ENCODE results near the gene KSR1. TPM values are rescaled to one million over a fixed set of nuclear protein-coding genes. Genes with fewer than 3 reads are reported as not detected.
A peak's percentile ranks its signal among the peaks of the same experiment; 100 is the strongest.

KSR1 gene
- total and polyA plus RNA-seq, 2 experiments from 2014 or later, result 0.98 to 2.5 TPM

- no peak for TF ChIP-seq EZH2phosphoT487 (IDR thresholded peaks at IDR 0.05; ENCODE audit: insufficient read depth, low read depth)
- in situ Hi-C loops (cut with MboI), result no loop called here
- Histone ChIP-seq H3K9me3 (ENCODE audit: low read depth) (no peaks in the 10 kb centered on the region), H3K4me2 (ENCODE audit: unreplicated experiment) (peak overlapping the region; percentile 38), H3K36me3 (ENCODE audit: low read depth) (no peaks in the 10 kb centered on the region), H3K9ac (peak overlapping the region; percentile 48), H3K79me2 (ENCODE audit: insufficient read depth) (no peaks in the 10 kb centered on the region), H4K20me1 (ENCODE audit: insufficient read depth) (no peaks in the 10 kb centered on the region), H3K4me1 (ENCODE audit: insufficient read depth) (peaks cover 42% of the 10 kb centered on the region), H3K27ac (peak overlapping the region; percentile 47), H2AFZ (peak overlapping the region; percentile 46; the same call in 1 of the 2 replicates), H3K9me2 (ENCODE audit: insufficient read depth) (no peaks in the 10 kb centered on the region), H3F3A (ENCODE audit: insufficient read depth) (peaks cover 32% of the 10 kb centered on the region), H3K4me3 (no peak overlapping the region), H3K27me3 (replicated peaks; ENCODE audit: insufficient read depth) (no peaks in the 10 kb centered on the region)
- 63 to 64% methylated on average over 19 to 20 of the region's 20 CpGs for WGBS, 2 experiments (ENCODE audit: low coverage in 1 of 2, low lambda C conversion rate in 2 of 2, missing lambda C conversion rate in 2 of 2)
- peak; percentile 82 for DNase-seq
These were observed 121.0 kb downstream of the KSR1 start for GRCh38 chr17:27577121-27577761.

- no peaks in the 10 kb centered on the region for H3K36me3 ChIP-seq (ENCODE audit: low read depth)
- TF ChIP-seq EZH2 (IDR thresholded peaks at IDR 0.05; ENCODE audit: insufficient read depth, poor library complexity, severe bottlenecking) (no peak), EZH2phosphoT487 (IDR thresholded peaks at IDR 0.05; ENCODE audit: insufficient read depth, low read depth) (no peak)
- H3K4me2 ChIP-seq (ENCODE audit: unreplicated experiment), result no peak overlapping the region
- H3K27ac ChIP-seq, result peak overlapping the region; percentile 47
- no peak overlapping the region for H3K4me3 ChIP-seq
- no peaks in the 10 kb centered on the region for H3K9me2 ChIP-seq (ENCODE audit: insufficient read depth)
- no peaks in the 10 kb centered on the region for H3K79me2 ChIP-seq (ENCODE audit: insufficient read depth)
- H3K27me3 ChIP-seq (replicated peaks; ENCODE audit: insufficient read depth), result no peaks in the 10 kb centered on the region
- H3K4me1 ChIP-seq (ENCODE audit: insufficient read depth), result peaks cover 33% of the 10 kb centered on the region
- 66 to 68% methylated on average over 9 to 10 of the region's 10 CpGs for WGBS, 2 experiments (ENCODE audit: low coverage in 1 of 2, low lambda C conversion rate in 2 of 2, missing lambda C conversion rate in 2 of 2)
- peak overlapping the region; percentile 46 for H2AFZ ChIP-seq
- peaks cover 29% of the 10 kb centered on the region for H3F3A ChIP-seq (ENCODE audit: insufficient read depth)
- no peaks in the 10 kb centered on the region for H4K20me1 ChIP-seq (ENCODE audit: insufficient read depth)
- H3K9me3 ChIP-seq (ENCODE audit: low read depth), result no peaks in the 10 kb centered on the region
- H3K9ac ChIP-seq, result peak overlapping the region; percentile 48
- peak; percentile 55 for DNase-seq
- in situ Hi-C loops (cut with MboI), result no loop called here
These were observed 121.9 kb downstream of the KSR1 start for GRCh38 chr17:27577884-27578717.

GRCh38 chr17:27578718-27579085 is 122.5 kb downstream of the KSR1 start:
- Histone ChIP-seq H3K79me2 (ENCODE audit: insufficient read depth) (no peaks in the 10 kb centered on the region), H3K4me1 (ENCODE audit: insufficient read depth) (peaks cover 27% of the 10 kb centered on the region), H3K4me3 (no peak overlapping the region), H3K4me2 (ENCODE audit: unreplicated experiment) (no peak overlapping the region), H3K9me2 (ENCODE audit: insufficient read depth) (no peaks in the 10 kb centered on the region), H3K27me3 (replicated peaks; ENCODE audit: insufficient read depth) (no peaks in the 10 kb centered on the region), H3K36me3 (ENCODE audit: low read depth) (no peaks in the 10 kb centered on the region), H4K20me1 (ENCODE audit: insufficient read depth) (no peaks in the 10 kb centered on the region), H2AFZ (no peak overlapping the region), H3K9ac (no peak overlapping the region), H3K9me3 (ENCODE audit: low read depth) (no peaks in the 10 kb centered on the region), H3F3A (ENCODE audit: insufficient read depth) (peaks cover 23% of the 10 kb centered on the region), H3K27ac (no peak overlapping the region)
- WGBS, 2 experiments (ENCODE audit: low coverage in 1 of 2, low lambda C conversion rate in 2 of 2, missing lambda C conversion rate in 2 of 2), result 74 to 77% methylated on average over 4 of the region's 4 CpGs
- peak; percentile 48 for DNase-seq
- in situ Hi-C loops (cut with MboI), result no loop called here
- TF ChIP-seq EZH2phosphoT487 (IDR thresholded peaks at IDR 0.05; ENCODE audit: insufficient read depth, low read depth) (no peak), EZH2 (IDR thresholded peaks at IDR 0.05; ENCODE audit: insufficient read depth, poor library complexity, severe bottlenecking) (no peak)

GRCh38 chr17:27579304-27579703 is 123.1 kb downstream of the KSR1 start:
- no peak overlapping the region for H3K9ac ChIP-seq
- in situ Hi-C loops (cut with MboI), result no loop called here
- no peak for DNase-seq
- TF ChIP-seq EZH2phosphoT487 (IDR thresholded peaks at IDR 0.05; ENCODE audit: insufficient read depth, low read depth), result no peak
- no peak for TF ChIP-seq EZH2 (IDR thresholded peaks at IDR 0.05; ENCODE audit: insufficient read depth, poor library complexity, severe bottlenecking)
- H3F3A ChIP-seq (ENCODE audit: insufficient read depth), result peaks cover 21% of the 10 kb centered on the region
- H3K9me2 ChIP-seq (ENCODE audit: insufficient read depth), result no peaks in the 10 kb centered on the region
- no peaks in the 10 kb centered on the region for H3K27me3 ChIP-seq (replicated peaks; ENCODE audit: insufficient read depth)
- H2AFZ ChIP-seq, result no peak overlapping the region
- H3K36me3 ChIP-seq (ENCODE audit: low read depth), result no peaks in the 10 kb centered on the region
- no peak overlapping the region for H3K4me2 ChIP-seq (ENCODE audit: unreplicated experiment)
- no peak overlapping the region for H3K4me3 ChIP-seq
- no peak overlapping the region for H3K27ac ChIP-seq
- H3K79me2 ChIP-seq (ENCODE audit: insufficient read depth), result no peaks in the 10 kb centered on the region
- no peaks in the 10 kb centered on the region for H4K20me1 ChIP-seq (ENCODE audit: insufficient read depth)
- WGBS, 2 experiments (ENCODE audit: low coverage in 1 of 2, low lambda C conversion rate in 2 of 2, missing lambda C conversion rate in 2 of 2), result 96 to 97% methylated on average over 3 of the region's 3 CpGs
- peaks cover 21% of the 10 kb centered on the region for H3K4me1 ChIP-seq (ENCODE audit: insufficient read depth)
- H3K9me3 ChIP-seq (ENCODE audit: low read depth), result no peaks in the 10 kb centered on the region

Measured in GM23248 (cell line).